ENCODE results near the gene AKAP8L. TPM values are rescaled to one million over a fixed set of nuclear protein-coding genes. Genes with fewer than 3 reads are reported as not detected.
"Not testable (repeated sequence)": the region's sequence is repeated elsewhere in the genome, so short reads cannot be mapped to it uniquely, and the experiment has no call there.

Gene AKAP8L
- total RNA-seq, 1 experiment from 2014 or later, result 33.8 TPM

- DNase-seq (ENCODE audit: low read depth), result peak; percentile 46
Observed at GRCh38 chr19:15418231-15418578, 583 bp downstream of the AKAP8L start.

- DNase-seq (ENCODE audit: low read depth), result peak; percentile 20
Observed at GRCh38 chr19:15417699-15418098, 1.1 kb downstream of the AKAP8L start.

GRCh38 chr19:15412832-15413231, 6.0 kb downstream of the AKAP8L start:
- no peak for DNase-seq (ENCODE audit: low read depth)

GRCh38 chr19:15411351-15411750, 7.4 kb downstream of the AKAP8L start:
- not testable (repeated sequence) for DNase-seq (ENCODE audit: low read depth)

- no peak for DNase-seq (ENCODE audit: low read depth)
Observed at GRCh38 chr19:15404780-15405211, 14.0 kb downstream of the AKAP8L start.

GRCh38 chr19:15404097-15404779, 14.6 kb downstream of the AKAP8L start:
- no peak for DNase-seq (ENCODE audit: low read depth)

- no peak for DNase-seq (ENCODE audit: low read depth)
Observed at GRCh38 chr19:15403151-15403531, 15.6 kb downstream of the AKAP8L start.

GRCh38 chr19:15402411-15403150, 16.2 kb downstream of the AKAP8L start:
- DNase-seq (ENCODE audit: low read depth), result no peak

GRCh38 chr19:15401397-15401710, 17.4 kb downstream of the AKAP8L start:
- DNase-seq (ENCODE audit: low read depth), result no peak

GRCh38 chr19:15400521-15401396, 18.0 kb downstream of the AKAP8L start:
- DNase-seq (ENCODE audit: low read depth), result no peak

- DNase-seq (ENCODE audit: low read depth), result no peak
Observed at GRCh38 chr19:15399635-15400034, 19.2 kb downstream of the AKAP8L start.

- no peak for DNase-seq (ENCODE audit: low read depth)
Observed at GRCh38 chr19:15399234-15399515, 19.6 kb downstream of the AKAP8L start.

- DNase-seq (ENCODE audit: low read depth), result no peak
Observed at GRCh38 chr19:15398501-15399233, 20.1 kb downstream of the AKAP8L start.

GRCh38 chr19:15397782-15398181, 21.0 kb downstream of the AKAP8L start:
- no peak for DNase-seq (ENCODE audit: low read depth)

GRCh38 chr19:15397236-15397635, 21.6 kb downstream of the AKAP8L start:
- no peak for DNase-seq (ENCODE audit: low read depth)

- no peak for DNase-seq (ENCODE audit: low read depth)
Observed at GRCh38 chr19:15396436-15396835, 22.4 kb downstream of the AKAP8L start.

- DNase-seq (ENCODE audit: low read depth), result not testable (repeated sequence)
Observed at GRCh38 chr19:15395251-15395650, 23.5 kb downstream of the AKAP8L start.

GRCh38 chr19:15394426-15394825, 24.4 kb downstream of the AKAP8L start:
- no peak for DNase-seq (ENCODE audit: low read depth)

GRCh38 chr19:15393963-15394362, 24.8 kb downstream of the AKAP8L start:
- no peak for DNase-seq (ENCODE audit: low read depth)

- no peak for DNase-seq (ENCODE audit: low read depth)
Observed at GRCh38 chr19:15390814-15391213, 28.0 kb downstream of the AKAP8L start.

GRCh38 chr19:15381864-15382263, 36.9 kb downstream of the AKAP8L start:
- DNase-seq (ENCODE audit: low read depth), result no peak

- DNase-seq (ENCODE audit: low read depth), result no peak
Observed at GRCh38 chr19:15381429-15381828, 37.4 kb downstream of the AKAP8L start.

Data from RPMI7951 (cell line).